GM18909 (cell line): ENCODE measurements around the gene MTREX.
A peak's percentile ranks its signal among the peaks of the same experiment; 100 is the strongest.

ENCODE experiments used
- ATAC-seq: cut with Tn5 transposase; IDR thresholded peaks from one replicate; pipeline ENCODE4 v1.9.1; 2021; ENCODE audit warnings: mild to moderate bottlenecking; ENCODE audit not compliant: unreplicated experiment, poor library complexity

Gene MTREX

DNA sequence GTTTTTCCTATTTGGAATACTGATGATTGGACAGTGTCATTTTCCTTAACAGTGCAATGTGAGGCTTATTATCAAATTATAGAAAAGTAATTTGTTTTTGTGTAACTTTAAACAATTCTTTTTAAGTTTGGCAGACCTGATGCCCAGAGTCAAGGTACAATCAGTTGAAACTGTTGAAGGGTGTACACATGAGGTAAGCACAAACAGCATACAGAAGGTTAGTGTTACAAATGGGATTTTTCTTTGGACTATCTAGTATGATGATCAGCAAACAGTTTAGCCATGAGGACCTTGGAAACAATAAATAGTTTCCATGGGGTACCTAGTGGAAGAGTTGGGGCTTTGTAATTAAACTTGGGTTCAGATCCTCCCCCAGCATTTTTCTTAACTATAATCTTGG is 16.2 kb downstream of the MTREX start:
- no peak for ATAC-seq

DNA sequence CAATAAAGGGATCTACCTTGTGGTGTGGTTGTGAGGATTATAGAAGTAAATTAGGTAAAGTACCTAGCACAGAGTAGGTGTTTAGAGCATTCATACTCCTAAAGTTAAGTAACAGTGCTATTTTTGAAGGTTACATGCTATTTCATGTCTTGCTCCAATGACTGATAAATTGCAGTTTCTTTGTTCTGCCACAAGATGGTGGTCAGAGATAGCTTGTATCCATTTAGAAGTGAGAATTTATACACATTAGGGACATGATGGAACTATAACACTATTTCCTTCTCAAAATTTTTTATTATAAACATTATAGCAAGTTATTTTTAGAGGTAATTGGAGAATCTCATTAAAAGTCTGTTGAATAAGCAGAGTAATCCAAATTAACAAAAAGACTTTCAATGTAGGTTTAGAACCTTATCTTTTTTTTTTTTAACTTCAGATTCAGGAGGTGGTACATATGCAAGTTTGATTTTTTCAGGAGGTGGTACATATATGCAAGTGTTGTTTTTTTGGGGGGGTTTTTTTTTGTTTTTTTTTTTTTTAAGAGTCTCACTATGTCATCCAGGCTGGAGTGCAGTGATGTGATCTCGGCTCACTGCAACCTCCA is 17.1 kb downstream of the MTREX start:
- ATAC-seq = no peak

DNA sequence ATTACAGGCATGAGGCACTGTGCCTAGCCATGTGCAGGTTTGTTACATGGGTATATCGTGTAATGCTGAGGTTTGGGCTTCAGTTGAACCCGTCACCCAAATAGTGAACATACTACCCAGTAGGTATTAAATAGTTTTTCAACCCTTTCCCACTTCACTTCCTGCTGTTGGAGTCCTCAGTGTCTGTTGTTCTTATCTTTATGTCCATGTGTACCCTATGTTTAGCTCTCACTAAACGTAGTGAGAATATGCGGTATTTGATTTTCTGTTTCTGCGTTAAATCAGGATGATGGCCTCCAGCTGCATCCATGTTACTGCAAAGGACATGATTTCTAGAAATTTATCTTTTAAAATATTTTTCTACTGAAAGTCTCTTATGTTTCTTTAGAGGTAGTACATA is 17.8 kb downstream of the MTREX start:
- no peak for ATAC-seq

DNA sequence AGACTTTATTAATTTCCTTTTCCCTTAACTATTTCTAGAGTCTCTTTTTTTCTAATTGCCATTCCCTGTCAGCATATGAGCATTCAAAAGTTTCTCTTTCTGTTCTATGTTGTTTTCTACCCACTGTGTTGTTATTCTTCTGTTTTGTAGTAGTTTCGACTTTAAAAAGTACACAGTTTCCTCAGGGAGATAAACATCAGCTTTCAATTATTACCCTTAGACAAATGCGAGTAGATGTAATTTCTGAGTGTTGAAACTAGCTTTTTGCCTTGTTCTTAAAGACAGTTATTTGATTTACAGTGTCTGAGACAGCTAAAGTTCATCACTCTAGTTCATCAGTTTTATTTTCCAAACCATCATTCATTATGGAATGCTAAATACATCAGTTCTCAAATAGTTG is 19.5 kb downstream of the MTREX start:
- ATAC-seq = no peak

DNA sequence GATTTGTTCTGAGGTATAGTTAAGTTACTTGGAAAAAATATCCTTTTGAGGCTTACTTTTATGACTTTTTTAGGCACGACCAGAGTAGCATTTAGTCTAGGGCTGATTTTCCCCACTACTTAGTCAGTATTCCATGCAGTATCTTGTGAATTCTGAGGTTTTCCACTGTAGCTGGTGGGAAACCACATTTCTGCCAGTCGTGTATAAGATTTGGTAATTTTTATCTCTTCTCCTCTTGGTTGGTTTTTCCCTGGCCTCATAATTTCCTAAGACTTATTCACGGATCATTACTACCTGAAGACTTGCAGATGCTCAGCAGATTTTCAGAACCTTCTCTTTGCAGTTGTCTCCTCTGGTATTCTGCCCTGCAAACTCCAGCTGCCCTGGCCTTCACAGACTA is 23.5 kb downstream of the MTREX start:
- ATAC-seq = no peak

DNA sequence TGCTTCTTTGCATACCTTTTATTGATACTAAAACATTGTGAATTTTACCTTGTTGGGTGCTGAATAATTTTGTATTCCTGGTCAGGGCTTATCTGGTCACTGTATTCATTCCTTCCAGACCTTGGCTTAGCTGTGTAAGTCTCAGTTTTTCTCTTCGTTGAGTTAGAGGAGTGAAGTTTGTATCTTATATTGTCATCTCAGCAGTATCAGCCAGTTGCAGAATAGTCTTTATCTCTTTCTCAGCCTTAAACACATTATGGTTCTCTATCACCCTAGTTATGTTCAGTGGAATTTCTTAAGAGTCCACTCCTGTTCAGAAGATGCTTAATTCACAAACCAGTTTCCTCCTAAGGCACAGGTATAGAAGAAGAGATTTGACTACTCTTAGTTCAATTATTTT is 25.2 kb downstream of the MTREX start:
- no peak for ATAC-seq

DNA sequence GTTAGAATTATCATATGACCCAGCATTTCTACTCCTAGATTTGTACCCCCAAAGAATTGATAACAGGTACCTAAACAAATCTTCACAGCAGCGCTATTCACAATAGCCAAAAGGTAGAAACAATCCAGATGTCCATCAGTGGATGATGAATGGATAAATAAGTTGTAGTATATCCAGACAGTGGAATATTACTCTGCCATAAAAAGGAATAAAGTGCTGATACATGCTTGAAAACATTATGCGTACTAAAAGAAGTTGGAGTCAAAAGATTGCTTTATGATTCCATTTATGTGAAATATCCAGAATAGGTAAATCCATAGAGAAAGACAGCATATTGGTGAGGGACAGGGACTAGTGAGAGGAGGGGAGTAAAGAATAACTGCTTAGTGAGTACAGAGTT is 26.0 kb downstream of the MTREX start:
- no peak for ATAC-seq

DNA sequence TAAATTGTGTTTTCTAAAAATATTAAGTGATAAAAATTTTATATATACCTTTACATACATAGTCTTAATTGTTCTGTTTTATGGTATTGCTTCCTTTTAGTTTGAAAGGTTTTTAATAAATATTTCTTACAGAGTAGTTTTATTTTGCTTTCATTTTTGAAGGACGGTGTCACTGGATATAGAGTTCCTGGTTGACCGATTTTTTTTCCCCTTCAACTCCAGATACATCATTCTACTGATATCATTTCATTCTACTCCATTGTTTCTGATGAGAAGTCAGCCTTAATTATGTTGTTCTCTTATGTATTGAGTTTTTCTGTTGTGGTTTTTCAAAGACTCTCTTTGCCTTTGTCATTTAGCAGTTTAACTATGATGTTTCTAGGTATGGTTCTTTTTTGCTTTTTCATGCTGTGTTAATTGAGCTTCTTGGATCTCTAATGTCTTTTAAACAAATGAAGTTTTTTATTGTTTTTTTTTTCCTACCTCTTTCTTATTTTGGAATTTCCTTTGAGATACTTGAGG is 30.4 kb downstream of the MTREX start:
- no peak for ATAC-seq

DNA sequence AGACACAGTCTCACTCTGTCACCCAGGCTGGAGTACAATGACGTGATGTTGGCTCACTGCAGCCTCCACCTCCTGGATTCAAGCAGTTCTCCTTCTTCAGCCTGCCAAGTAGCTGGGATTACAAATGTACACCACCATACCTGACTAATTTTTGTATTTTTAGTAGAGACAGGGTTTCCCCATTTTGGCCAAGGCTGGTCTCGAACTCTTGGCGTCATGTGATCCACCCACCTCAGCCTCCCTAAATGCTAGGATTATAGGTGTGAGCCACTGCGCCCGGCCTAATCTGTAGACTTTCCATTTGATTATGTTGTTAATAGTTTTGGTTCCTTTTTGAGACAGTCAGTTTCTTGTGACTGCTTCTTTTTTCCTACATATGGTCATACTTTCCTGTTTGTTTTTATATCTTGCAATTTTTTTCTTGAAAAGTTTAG is 31.0 kb downstream of the MTREX start:
- peak; percentile 65 for ATAC-seq

DNA sequence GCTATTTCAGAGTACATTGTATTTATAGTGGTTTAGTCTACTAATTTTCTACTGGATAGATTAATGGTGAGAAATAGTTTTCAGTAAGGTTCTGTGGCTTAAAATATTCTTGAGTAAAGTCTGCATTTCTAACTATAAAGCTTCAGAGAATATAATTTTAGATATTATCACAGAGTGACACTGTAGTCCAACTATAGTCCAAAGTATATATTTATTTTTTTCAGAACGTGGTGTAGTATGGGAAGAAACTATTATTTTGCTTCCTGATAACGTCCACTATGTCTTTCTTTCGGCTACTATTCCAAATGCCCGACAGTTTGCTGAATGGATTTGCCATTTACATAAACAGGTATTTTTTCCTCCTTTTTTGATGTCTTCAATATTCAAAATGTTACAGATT is 35.3 kb downstream of the MTREX start:
- ATAC-seq = no peak

DNA sequence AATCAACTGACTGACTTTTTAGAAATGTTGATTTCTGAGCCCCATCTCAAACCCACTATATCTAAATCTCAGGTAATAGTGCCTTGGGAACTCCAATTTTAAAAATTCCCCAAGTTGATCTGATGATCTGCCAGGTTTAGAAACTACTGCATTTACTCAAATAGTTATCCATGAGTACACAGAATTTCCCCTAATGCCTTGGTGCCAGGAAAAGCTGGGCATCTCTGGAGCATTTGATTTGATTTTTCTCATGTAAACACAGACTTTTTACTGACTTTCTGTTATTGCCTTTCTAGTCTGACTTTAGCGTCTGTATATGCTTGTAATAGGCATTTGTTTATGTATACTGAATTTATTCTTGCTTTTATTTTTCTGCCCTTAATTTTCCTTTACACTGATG is 35.8 kb downstream of the MTREX start:
- ATAC-seq = no peak

DNA sequence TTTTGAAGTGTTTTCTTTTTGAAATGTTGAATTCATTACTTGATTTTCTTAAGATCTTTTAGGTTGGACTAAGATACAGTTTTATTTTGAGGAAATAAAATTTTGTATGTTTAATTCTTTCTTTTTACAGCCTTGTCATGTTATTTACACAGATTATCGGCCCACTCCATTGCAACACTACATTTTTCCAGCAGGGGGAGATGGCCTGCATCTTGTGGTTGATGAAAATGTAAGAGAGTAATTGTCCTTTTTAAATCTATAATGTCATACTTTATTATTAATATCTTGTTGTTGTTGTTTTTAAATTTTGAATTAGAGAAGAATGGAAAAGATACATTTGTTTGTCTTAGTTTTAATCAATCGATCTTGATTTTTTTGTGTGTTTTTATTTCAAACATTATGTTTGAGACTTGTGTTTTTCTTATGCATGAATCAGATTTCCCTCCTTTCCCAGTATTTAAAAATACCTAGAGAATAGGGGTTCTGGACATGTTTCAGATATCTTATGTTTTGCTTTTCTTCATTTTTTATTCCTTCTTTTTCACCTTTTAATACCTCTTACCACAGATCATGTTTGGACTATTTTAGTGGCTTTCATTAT is 36.7 kb downstream of the MTREX start:
- ATAC-seq = no peak

DNA sequence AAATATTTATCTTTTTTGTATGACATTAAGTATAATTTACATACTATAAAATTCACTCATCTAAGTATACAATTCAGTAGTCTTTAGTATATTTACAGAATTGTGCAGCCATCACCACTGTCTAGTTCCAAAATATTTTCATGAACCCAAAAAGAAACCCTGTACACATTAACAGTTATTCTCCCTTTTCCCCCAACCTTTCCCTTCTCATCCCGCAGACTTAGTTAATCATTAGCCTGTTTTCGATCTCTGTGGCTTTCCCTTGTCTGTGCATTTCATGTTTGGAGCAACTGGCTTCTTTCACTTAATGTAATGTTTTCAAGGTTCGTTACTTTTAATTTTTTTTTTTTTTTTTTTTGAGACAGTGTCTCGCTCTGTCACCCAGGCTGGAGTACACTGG is 37.5 kb downstream of the MTREX start:
- ATAC-seq = no peak

DNA sequence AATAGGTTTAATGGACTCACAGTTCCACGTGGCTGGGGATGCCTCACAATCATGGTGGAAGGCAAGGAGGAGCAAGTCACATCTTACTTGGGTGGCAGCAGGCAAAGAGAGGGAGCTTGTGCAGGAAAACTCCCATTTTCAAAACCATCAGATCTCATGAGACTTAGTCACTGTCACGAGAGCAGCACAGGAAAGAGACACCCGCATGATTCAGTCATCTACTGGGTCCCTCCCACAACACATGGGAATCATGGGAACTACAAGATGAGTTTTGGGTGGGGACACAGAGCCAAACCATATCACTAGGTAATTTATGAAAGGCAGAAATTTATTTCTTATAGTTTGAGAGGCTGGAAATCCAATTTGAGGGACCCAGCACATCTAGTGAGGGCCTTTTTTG is 40.0 kb downstream of the MTREX start:
- ATAC-seq = no peak

DNA sequence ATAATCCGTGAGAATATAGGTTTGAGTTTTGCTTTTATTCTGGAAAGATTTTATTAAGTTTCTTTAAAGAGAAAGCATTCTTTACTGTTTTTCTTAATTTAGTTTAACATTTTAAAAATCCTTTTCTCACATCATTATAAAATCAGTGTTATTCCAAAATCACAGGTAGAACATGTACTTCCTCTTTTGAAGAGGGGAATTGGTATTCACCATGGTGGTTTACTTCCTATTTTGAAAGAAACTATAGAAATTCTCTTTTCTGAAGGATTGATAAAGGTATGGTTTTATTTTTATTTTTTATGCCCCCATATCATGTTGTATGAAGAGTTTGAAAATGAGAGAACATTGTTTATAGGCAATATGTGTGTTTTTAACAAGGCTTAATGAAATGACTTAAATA is 43.0 kb downstream of the MTREX start:
- ATAC-seq = no peak

DNA sequence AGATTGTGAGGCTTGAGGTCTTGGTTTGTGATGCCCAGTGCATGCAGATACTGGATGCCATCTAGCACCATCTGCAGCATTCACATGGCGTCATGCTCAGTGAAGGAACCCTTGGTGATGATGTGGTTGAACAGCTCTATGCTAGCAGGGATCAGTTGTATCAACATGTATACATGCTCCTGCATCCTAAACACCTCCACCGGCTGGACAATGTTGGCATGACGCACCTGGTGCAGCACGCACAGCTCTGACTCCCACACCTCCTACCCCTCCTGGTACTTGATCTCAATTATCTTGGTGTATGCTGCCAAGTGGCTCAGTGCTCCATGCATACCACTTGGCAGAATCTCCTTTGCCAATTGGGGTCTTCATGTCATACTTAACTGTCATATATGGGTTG is 49.1 kb downstream of the MTREX start:
- no peak for ATAC-seq

DNA sequence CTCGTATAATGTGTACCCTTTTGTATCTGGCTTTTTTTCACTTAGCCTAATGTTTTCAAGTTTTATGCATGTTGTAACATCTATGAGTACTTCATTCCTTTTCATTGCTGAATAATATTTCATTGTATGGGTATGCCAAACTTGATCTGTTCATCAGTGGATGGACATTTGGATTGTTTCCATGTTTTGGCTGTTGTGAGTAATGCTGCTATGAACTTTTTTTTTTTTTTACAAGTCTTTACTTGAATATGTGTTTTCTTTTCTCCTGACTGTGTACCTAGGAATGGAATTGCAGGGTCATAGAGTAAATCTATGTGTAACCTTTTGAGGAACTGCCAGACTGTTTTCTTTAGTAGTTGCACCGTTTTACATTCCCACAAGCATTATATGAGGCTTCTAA is 52.4 kb downstream of the MTREX start:
- no peak for ATAC-seq

DNA sequence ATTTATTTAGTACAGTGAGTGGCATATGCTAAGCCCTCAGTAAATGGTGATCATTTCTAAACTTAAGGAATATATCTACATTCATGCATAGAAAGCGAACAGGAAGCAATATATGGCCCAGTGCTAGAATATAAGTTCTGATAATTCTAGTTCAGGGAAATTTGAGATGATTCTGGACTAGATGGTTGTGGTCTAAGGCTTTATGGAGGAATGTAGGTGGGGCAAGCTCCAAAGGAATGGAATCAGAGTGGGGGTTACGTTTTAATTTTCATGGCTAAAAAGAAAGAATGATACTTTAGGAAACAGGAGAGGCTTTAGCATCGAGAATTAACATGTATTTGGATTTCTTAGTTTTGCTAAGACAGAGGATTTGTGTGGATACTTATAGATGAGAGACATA is 56.1 kb downstream of the MTREX start:
- no peak for ATAC-seq

DNA sequence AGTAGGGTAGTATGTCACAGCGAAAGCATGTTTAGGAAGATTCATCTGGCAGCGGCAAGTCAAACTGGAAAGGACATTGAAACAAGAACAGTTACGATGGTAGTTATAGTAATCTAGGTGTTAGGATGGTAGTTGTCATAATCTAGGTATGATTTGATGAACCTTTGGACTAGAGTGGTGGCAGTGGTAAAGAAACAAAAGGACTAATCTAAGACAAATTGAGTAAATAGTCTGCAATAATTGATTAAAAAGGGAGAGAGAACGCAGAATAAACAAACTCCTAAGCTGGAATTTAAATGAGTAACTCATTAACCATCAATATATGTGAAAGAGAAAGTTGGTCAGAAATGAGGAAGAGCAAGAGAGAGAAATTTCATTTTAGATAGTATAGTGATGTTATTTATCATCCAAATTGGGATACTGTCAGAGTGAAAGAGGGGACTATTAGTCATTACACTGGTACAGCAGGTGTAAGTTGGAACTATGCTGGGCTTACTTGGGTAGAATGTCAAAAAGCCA is 56.8 kb downstream of the MTREX start:
- peak; percentile 97 for ATAC-seq

DNA sequence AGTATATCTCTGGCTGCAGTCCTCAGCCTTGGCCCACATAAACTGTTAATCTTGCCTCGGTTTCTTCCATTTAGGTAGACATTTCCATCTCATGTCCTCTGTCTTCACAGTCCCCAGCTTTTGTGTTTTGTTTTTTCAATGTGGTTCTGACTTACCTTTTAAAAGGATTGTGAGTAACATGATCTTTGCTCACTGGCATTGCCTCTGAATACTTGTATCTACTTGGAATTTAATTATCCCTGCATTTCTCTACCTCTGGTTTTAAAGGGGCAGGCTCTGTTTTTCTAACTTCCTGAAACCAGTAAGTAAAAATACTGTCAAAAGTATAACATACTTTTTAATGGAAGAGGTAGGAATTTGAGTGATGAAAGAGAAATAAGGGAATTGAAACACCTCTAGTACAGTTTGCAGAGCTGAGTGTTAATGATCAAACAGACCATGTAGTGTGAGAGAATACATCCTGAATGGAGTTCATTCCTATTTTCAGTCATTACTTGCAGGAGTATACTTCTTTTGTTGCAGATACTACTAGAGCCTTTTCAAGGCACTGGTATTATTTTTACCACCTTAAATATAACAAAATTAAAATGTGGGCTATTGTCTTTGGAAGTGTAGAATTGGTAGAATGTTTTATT is 62.6 kb downstream of the MTREX start:
- no peak for ATAC-seq

DNA sequence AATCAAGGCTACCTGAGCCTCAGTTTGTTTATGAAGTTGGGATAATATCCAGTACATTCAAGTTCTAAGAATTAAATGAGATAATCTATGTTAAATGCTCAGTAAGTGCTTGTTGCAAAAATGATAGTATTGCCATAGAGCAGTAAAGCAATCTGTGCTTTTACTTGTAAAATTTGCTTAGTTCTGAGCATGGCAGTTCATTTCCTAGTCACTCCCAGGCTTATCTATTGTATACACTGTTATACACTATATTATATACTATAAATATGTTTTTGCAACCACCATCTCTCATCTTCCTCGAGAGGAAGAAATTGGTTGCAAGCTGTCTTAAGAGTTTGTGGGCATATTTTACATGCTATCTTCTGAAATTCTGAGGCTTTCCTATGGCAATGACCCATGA is 63.4 kb downstream of the MTREX start:
- no peak for ATAC-seq
